ENCODE measurements around the gene GPR26. TPM values are rescaled to one million over a fixed set of nuclear protein-coding genes. Genes with fewer than 3 reads are reported as not detected.

The GPR26 gene
- total and polyA plus RNA-seq, 2 donors (not counting 1 experiment from before 2014, with no cell fraction given): not detected

GRCh38 chr10:123633636-123634035 lies 32.5 kb upstream of the GPR26 start:
- no peak for TF ChIP-seq EZH2 (IDR thresholded peaks at IDR 0.05; ENCODE audit: borderline replicate concordance, insufficient read depth, low read depth, low read length, poor library complexity, severe bottlenecking)
- no peak for TF ChIP-seq CTCF (IDR thresholded peaks at IDR 0.05)
- ATAC-seq (ENCODE audit: low read depth) (no peak), DNase-seq (no peak)
- Histone ChIP-seq H2AFZ (ENCODE audit: insufficient read depth, low read depth, low read length, poor library complexity, severe bottlenecking) (no peak overlapping the region), H3K9me3 (ENCODE audit: control extremely low read depth in 1 of 3, control insufficient read depth in 2 of 3, insufficient read depth in 1 of 3, low read length in 2 of 3) (peaks cover 0 to 5% (median 0%) of the 10 kb centered on the region in 3 donors), H3K4me2 (replicated peaks; ENCODE audit: low read depth, low read length, poor library complexity, severe bottlenecking) (no peak overlapping the region), H3K36me3 (replicated peaks in 1 of 2; ENCODE audit: control extremely low read depth in 1 of 2, control insufficient read depth in 1 of 2, extremely low read depth in 1 of 2, insufficient read depth in 2 of 2, low read length in 1 of 2) (no peaks in the 10 kb centered on the region), H3K9ac (ENCODE audit: low read length) (no peak overlapping the region), H3K79me2 (ENCODE audit: control insufficient read depth, insufficient read depth, low read length) (no peaks in the 10 kb centered on the region), H4K20me1 (ENCODE audit: control insufficient read depth, insufficient read depth, low read length, poor library complexity, severe bottlenecking) (no peaks in the 10 kb centered on the region), H3K4me1 (ENCODE audit: control insufficient read depth in 2 of 2, insufficient read depth in 2 of 2, low read length in 2 of 2) (no peaks in the 10 kb centered on the region), H3K27ac (ENCODE audit: low read length in 2 of 2) (no peak overlapping the region), H3K27me3 (replicated peaks in 1 of 4; ENCODE audit: control extremely low read depth in 1 of 4, control insufficient read depth in 3 of 4, insufficient read depth in 4 of 4, low read length in 3 of 4) (no peaks in the 10 kb centered on the region), H3K4me3 (ENCODE audit: control extremely low read depth in 1 of 5, extremely low read depth in 1 of 5, insufficient read depth in 1 of 5, low read depth in 2 of 5, low read length in 4 of 5) (no peak overlapping the region)
- ChIA-PET POLR2A (no interaction called here), CTCF (no interaction called here)
- Mint-ChIP-seq H3K9me3 (ENCODE audit: insufficient read depth) (no peaks in the 10 kb centered on the region), H3K27ac (no peak overlapping the region), H3K27me3 (peaks cover 41% of the 10 kb centered on the region), H3K4me3 (no peak overlapping the region), H3K4me1 (no peaks in the 10 kb centered on the region)
- intact Hi-C loops (cut with micrococcal nuclease): no loop called here
- WGBS (ENCODE audit: insufficient coverage): 82% methylated on average over 5 of the region's 5 CpGs

GRCh38 chr10:123634221-123634620 lies 31.9 kb upstream of the GPR26 start:
- no peak overlapping the region for H3K4me3 ChIP-seq (ENCODE audit: control extremely low read depth in 1 of 5, extremely low read depth in 1 of 5, insufficient read depth in 1 of 5, low read depth in 2 of 5, low read length in 4 of 5)
- intact Hi-C loops (cut with micrococcal nuclease): no loop called here
- H3K4me1 ChIP-seq (ENCODE audit: control insufficient read depth in 2 of 2, insufficient read depth in 2 of 2, low read length in 2 of 2): no peaks in the 10 kb centered on the region
- no peaks in the 10 kb centered on the region for H3K9me3 Mint-ChIP-seq (ENCODE audit: insufficient read depth)
- H3K4me1 Mint-ChIP-seq: no peaks in the 10 kb centered on the region
- H3K27me3 ChIP-seq (replicated peaks in 1 of 4; ENCODE audit: control extremely low read depth in 1 of 4, control insufficient read depth in 3 of 4, insufficient read depth in 4 of 4, low read length in 3 of 4): peaks cover 0 to under 1% (median 0%) of the 10 kb centered on the region in 4 experiments
- no peaks in the 10 kb centered on the region for H3K79me2 ChIP-seq (ENCODE audit: control insufficient read depth, insufficient read depth, low read length)
- H4K20me1 ChIP-seq (ENCODE audit: control insufficient read depth, insufficient read depth, low read length, poor library complexity, severe bottlenecking): no peaks in the 10 kb centered on the region
- H3K9ac ChIP-seq (ENCODE audit: low read length): no peak overlapping the region
- H3K36me3 ChIP-seq (replicated peaks in 1 of 2; ENCODE audit: control extremely low read depth in 1 of 2, control insufficient read depth in 1 of 2, extremely low read depth in 1 of 2, insufficient read depth in 2 of 2, low read length in 1 of 2): no peaks in the 10 kb centered on the region
- H3K27me3 Mint-ChIP-seq: peaks cover 43% of the 10 kb centered on the region
- ChIA-PET CTCF (no interaction called here), POLR2A (no interaction called here)
- H3K4me3 Mint-ChIP-seq: no peak overlapping the region
- H3K9me3 ChIP-seq (ENCODE audit: control extremely low read depth in 1 of 3, control insufficient read depth in 2 of 3, insufficient read depth in 1 of 3, low read length in 2 of 3): peaks cover 0 to 7% (median 0%) of the 10 kb centered on the region in 3 donors
- ATAC-seq (ENCODE audit: low read depth): no peak
- H3K27ac Mint-ChIP-seq: no peak overlapping the region
- H2AFZ ChIP-seq (ENCODE audit: insufficient read depth, low read depth, low read length, poor library complexity, severe bottlenecking): no peak overlapping the region
- DNase-seq: no peak
- H3K27ac ChIP-seq (ENCODE audit: low read length in 2 of 2): no peak overlapping the region
- WGBS (ENCODE audit: insufficient coverage): 95% methylated on average over 6 of the region's 6 CpGs
- TF ChIP-seq CTCF (IDR thresholded peaks at IDR 0.05) (no peak), EZH2 (IDR thresholded peaks at IDR 0.05; ENCODE audit: borderline replicate concordance, insufficient read depth, low read depth, low read length, poor library complexity, severe bottlenecking) (no peak)
- H3K4me2 ChIP-seq (replicated peaks; ENCODE audit: low read depth, low read length, poor library complexity, severe bottlenecking): no peak overlapping the region

Data from B cell (primary cell).